NCI-H1930 (cell line): ENCODE data around the gene COL4A6.
A peak's percentile ranks its signal among the peaks of the same experiment; 100 is the strongest.

Source experiments
- DNase-seq, 2 experiments: peaks; one replicate each; lab custom pipeline; 2025; lab: John Stamatoyannopoulos, UW

Gene COL4A6

DNA sequence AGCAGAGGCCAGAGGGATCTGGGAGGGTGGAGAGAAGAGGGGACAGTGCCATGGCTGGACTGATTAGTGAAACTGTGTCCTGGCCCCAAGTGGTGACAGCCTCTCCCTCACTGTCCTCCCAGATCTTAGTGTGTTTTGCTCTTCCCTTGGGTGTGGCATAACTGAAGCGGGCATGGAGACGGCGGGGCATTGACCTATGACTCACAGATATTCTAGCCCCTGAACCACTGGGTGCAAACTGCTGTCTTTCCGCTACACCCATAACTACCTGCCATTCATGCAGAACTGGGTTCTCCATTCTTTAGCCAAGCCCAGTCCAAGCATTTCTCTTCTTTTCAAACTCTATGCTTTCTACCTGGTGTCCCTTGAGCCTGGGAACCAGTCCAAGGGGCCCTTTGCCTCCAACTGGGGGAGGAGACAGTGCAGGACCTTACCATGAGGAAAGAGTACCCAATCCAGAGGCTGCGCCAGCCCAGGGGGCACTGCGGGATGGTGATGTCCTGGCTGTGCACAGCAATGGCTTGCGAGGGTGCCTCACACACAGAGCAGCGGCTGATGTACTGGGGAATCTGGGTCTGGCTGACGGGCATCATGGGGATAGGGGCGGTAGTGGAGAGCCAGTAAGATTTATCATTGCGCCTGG is 279.1 kb downstream of the COL4A6 start:
- no peak for DNase-seq

DNA sequence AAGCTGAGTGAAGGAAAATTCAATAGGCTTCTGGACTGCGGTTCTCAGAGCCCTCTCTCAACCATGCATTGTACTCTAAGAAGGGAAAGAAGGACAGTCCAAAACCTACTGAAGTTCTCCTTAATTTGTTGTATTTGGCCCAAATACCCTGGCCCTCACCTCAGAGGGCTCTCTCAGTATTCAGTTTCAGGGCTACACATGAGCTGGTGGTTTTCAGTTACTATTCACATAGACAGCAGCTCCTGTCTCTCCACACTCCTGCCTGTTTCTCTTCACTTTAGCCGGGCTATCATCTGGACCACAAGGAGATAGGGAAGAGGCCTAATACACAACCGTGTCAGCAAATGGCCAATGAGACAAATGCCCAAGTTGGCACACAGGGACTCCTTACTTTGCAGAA is 280.6 kb downstream of the COL4A6 start:
- no peak for DNase-seq

DNA sequence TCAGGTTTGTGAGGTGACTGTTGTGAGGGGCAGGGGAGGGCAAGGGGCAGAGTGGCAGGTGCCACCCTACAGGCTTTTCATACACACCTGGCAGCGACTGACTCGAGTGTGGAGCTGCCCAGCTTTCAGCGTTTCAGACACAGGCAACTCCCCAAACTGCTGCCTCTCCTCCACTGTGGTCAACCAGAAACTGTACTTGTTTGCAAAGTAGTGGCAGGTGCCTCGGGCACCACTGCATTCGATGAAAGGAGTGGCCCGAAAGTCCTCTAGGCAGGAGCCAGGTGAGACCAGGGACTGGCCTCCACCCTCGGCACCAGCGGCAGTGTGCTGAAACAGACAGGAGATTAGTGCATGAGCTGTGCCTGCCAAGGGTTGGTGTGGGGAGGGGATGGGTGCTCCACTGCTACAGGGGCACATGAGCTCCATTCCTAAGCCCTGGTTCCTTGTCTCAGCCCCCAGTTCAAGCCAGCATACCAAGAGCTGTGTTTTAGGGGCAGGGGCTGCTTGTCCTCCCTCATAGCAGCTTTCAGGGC is 281.2 kb downstream of the COL4A6 start:
- DNase-seq, result no peak

DNA sequence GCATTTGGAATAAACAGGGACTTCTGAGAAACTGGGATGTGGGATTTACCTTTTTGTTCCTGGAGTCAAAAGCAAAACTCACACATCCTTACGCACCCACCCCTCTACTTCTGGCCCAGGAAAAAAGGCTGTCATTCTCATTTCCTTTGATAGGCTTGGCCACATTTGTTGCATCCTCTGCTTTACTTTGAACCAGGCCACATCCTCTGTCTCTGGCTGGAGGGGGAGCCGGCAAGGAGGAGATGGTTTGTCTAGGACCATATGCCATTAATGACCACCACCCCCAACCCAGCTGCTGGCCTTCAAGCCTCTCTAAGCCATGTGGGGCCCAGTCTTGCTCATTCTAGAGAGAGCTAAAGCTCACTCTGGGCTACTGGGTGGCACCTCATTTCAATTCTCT is 282.1 kb downstream of the COL4A6 start:
- no peak for DNase-seq

DNA sequence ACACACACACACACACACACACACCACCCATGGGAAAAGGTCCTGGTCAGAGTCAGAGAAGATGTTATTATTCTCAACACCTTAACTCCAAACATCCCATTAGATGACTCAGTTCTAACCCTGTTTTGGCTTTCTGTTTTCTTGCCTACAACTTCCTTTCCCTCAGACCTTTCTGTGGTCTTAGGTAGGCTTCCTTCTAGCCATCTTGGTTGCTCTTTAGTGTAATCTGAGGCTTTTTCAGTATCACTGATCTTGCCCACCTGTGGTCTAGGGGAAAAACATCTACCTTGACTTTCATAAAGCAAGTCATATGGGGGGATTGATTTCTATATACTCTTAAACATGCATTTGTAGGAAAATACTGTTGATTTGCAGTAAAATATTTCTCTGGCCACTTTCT is 289.7 kb downstream of the COL4A6 start:
- no peak for DNase-seq

DNA sequence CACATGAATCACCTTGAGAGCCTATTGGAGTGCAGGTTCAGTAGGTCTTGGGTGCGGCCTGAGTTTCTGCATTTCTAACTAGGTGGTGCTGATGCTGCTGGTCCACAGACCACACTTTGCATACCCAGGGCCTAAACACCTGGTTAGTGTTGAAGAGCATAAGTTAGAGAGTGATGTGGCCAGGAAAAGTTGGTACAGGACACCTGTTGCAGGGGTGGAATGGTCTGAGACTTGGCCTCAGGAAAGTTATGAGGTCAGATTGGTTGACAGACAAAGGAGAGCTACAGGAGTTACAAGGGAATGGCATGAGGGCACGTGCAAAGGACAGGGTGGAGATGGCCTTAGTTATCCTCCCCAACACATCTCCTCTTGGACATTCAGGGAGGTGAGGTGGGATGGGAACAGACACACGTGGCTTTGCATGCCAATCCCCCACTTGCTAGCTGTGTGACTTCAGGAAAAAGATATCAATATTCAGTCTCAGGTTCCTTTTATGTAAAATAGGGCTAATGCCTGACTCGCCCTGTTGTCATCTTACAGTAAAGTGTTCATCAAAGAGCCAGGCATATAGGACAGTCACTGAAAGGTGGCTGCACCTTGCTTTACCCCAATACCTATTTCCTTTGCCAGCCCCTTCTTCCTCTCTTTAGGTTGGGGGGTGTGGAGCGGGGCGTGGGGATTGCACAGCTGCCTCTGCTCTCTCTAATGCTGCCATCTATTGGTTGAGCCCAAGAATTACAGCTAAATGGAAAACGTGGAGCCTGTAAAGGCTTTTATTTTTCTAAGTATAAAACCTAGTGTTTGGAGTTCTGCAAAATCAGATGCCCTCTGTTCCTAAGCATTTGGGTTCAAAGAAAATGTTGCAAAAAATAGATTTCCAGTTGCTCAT is 299.2 kb downstream of the COL4A6 start:
- DNase-seq, result no peak

DNA sequence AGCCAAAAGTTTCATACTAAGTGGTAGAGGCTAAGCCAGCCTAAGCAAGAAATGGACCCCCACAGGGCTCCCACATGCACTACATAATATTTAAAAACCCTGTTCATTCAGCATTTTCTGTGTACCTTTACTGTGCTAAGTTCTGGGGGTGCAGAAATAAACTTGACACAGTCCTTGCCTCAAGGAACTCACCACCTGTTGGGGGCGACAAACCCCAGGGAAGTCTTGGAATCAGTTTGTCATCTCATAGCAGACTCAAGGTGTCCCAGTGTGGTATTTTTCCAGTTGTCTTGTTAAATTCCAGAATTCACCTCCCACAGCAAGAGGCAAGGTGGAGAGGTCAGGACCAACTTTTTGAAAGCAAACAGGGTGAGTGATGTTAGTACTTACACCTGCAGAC is 303.5 kb downstream of the COL4A6 start:
- no peak for DNase-seq

DNA sequence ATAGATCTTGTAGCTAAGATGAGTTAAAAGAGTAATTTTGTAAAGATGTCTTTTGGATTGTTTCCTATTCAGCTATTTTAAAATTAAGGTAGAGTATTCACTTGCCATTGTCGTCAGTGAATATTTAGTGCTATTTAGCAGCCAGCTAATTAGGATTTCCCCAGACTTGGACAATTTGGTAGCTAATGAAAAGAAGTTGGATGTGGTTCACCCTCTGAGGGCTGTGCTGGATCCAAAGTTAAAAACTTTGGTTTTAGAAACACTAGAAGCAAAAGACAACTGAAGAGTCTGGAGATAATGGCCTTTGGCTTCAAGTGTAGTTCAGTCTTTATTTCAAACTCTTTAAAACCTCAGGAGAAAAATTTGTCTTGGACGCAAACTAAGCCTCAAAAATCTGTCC is 305.3 kb downstream of the COL4A6 start:
- no peak for DNase-seq

DNA sequence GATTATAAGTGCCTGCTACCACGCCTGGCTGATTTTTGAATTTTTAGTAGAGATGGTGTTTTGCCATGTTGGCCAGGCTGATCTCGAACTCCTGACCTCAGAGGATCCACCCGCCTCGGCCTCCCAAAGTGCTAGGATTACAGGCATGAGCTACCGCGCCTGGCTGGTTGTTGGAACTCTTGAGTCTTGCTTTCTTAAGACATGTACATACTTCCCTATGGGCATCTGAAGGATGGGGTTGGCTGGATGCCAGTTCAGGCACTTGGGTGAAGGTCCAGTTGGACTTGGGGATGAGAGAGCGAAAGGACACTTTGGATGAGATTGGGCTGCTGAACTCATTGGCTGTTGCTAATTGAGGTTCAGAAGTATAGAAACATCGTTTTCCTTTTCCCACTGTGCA is 306.2 kb downstream of the COL4A6 start:
- no peak for DNase-seq

DNA sequence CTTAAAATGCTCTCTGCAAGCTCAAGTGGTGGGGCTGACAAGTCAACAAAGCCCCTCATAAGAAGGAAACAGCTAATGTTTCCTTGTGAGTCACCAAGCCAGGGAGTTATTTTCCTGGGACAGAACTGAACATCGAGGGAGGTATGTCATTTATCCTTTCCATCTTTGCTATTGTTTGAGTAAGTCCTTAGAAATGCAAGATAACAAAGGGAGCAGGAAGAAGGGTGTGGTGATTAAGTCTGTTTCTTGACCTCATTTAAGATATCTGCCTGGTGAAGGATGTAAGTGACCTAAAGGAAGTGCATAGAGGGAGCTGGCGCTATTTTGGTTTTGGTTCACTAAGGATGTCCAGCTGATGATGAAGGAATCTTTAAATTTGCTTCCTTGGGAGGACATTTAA is 306.8 kb downstream of the COL4A6 start:
- no peak for DNase-seq

DNA sequence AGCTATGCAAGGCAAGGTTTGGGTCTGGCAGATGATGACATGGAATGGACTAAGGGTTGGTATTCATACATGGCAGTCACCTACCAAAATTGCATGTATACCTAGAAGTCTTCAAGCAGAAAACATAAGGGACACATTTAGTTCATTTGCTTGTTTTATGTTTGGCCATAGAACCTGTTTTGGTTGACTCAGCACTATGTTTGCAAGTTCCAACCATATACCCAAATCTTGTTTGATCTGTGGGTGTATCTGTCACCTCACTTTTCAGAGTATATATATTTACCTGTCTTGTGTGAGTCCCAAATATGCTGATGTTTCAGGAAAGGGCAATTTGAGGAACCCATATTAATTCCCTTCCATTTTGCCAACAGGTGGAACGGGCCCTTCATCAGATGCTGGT is 307.3 kb downstream of the COL4A6 start:
- DNase-seq, result no peak

DNA sequence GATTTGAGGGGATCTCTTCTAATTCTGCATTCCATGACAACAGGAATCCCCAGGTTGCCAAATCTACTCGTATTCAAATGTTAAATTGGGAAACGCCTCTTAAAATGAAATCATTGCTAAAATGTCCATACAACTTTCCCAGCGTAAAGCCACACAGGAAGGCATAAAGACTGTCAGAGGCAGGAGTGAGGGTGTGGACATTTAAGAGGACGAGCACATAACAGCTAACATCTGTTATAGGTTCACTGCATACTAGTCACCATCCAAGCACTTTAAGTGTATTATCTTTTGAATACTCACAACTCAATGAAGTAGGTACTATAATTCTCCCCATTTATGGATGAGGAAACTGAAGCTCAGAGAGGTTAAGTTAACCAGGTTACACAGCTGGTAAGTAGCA is 311.1 kb downstream of the COL4A6 start:
- no peak for DNase-seq

DNA sequence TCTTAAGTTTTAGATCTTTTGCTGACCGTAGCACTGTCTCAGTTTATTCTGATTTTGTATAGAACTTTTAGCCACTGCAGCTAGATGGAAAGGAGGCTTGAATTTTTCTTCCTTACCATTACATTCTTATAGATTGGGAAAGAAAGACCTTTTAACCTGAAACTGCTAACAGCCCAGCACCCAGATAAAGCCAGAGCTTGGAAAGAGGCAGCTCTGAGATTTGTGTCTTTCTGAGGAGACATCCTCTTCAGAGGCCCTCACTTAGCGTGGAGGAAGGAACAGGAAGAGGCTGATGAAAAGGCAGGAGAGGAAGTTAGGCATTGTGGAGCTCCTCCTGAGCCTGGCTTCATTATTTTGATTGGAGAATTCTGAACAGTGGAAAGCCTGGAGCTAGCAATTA is 311.6 kb downstream of the COL4A6 start:
- DNase-seq, result no peak

DNA sequence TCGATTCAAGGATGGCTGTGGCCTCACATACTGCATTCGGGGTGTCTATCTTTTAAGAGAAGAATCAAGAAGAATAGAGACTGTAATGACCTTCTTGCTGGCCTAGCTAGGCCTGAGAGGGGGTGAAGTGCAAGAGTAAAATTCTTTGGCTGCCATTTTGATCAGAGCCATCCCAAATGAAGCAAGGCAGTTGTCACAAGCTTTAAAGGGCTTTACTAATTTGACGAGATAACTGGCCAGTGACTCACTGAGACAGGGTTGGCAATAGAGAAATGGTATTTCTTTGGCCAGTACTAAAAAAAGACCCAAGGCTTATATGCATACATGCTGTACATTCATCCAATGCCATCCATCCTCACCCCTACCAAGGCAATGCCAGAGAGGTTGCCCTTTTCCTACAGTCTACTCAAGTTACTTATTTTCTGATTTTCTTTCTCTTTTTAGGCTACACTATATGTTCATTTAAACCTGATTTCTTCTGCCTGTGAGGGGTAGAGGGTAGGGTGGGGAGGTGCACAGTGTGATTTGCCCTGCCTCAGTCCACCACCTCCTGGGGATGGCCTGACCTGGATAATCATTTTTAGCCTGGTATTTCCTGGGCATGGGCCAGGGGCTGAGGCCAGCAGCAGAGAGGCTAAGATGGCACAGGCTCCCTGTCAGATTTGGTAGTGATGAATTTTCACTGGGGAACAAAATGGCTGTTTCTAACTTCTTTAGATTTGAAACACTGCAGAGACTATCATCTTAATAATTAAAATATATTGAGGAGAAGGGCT is 314.4 kb downstream of the COL4A6 start:
- no peak for DNase-seq

DNA sequence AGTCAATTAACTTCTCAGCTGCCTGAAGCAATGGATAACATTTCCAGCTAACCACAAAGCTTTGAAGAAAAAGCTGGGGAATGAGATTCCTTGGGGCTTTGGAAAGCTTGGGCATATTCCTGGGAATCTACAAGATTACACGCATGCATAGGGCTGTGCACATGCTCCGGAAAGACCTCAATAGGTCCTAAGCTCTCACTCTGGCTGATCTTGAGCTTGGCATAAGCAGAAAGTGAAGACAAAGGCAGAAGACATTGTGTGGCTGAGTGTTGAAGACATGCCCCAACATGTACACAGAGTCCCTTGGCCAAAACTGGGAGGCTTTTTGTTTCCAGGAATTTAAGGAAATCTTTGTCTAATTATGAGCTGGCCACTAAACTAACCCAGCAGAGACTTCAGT is 315.5 kb downstream of the COL4A6 start:
- no peak for DNase-seq

DNA sequence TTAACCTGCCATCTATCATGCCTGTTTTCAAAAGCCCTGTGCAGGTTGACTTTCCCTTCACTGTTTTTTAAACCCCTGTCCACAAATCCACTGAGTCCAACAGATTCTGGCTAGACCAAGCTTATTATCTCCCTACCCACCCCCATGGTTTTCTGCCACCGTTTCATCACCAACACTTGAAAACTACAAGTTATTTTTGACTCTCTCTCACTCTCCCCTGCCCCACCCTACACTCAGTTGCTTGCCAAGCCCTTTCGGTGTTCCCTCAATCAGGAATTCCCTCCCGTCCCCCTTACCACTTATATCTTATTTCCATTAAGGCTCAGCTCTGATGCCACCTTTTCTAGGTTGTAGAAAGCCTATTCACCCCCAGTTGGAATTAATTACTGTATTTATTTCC is 316.9 kb downstream of the COL4A6 start:
- no peak for DNase-seq

DNA sequence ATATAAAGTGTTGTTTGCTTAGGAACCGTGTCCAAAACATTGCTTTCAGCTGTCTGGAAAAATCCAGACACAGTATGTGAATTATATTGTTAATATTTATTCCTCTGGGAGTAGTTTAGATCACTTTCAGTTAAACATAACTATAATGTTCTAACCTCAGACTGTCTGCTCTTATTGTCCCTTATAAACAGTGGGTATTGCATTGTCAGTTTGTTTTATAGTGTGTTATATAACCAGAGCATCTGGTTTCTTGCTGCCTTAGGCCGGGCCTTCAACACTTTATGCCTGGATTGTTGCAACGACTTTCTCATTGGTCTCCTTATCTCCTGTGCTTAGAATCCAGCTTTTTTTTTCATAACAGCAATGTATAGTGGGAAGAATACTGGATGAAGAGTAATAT is 320.2 kb downstream of the COL4A6 start:
- peak in 1 of 2 experiments; percentile 22 for DNase-seq

DNA sequence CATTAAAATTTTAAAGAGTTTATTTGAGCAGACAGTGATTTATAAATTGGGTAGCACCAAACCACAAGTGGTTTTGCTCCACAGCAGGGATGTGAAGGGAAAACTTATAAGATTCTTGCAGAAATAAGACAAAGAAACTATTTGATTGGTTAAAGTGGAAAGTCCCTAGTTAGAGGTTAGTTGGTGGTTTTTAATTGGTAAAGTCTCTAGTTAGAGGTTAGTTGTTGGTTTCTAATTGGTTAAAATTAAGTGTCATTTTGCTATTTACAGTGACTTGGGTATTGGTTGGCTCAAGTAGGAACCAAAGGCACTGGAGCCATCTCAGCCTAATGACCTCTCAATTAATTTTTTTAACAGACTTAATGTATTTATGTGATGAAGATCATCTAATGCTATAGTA is 323.7 kb downstream of the COL4A6 start:
- no peak for DNase-seq
